GM12874 (cell line): ENCODE results near the gene PDE12.

Source experiments
- CTCF ChIP-seq: IDR thresholded peaks from 2 replicates; pipeline ENCODE4 v1.5.1; 2011; ENCODE audit warnings: low read depth, mild to moderate bottlenecking, control low read depth, low read length, moderate library complexity; ENCODE audit not compliant: insufficient read depth

PDE12 gene

GRCh38 chr3:57546616-57547015, 9.5 kb upstream of the PDE12 start:
- no peak for TF ChIP-seq CTCF

- no peak for TF ChIP-seq CTCF
Observed at GRCh38 chr3:57555306-57555705, 768 bp upstream of the PDE12 start.

- TF ChIP-seq CTCF, result no peak
Observed at GRCh38 chr3:57556459-57557084, 498 bp downstream of the PDE12 start.

- TF ChIP-seq CTCF, result no peak
Observed at GRCh38 chr3:57557085-57557537, 1.0 kb downstream of the PDE12 start.

GRCh38 chr3:57559526-57559925, 3.5 kb downstream of the PDE12 start:
- no peak for TF ChIP-seq CTCF

- no peak for TF ChIP-seq CTCF
Observed at GRCh38 chr3:57569859-57570450, 13.9 kb downstream of the PDE12 start.

GRCh38 chr3:57570878-57571277, 14.8 kb downstream of the PDE12 start:
- TF ChIP-seq CTCF, result no peak

- no peak for TF ChIP-seq CTCF
Observed at GRCh38 chr3:57572096-57572495, 16.0 kb downstream of the PDE12 start.
